Activated naive CD4-positive, alpha-beta T cell treated with anti-CD3 and anti-CD28 coated beads, Interleukin-2, amount 50 U/mL, for 24 hours (primary cell): ENCODE measurements around the gene AHNAK2.

Source experiments
- H3K27ac Mint-ChIP-seq: one replicate; pipeline ENCODE4 v1.8.0; 2021; ENCODE audit warnings: mild to moderate bottlenecking, mixed read lengths
- H3K27me3 Mint-ChIP-seq: one replicate; pipeline ENCODE4 v1.8.0; 2021; ENCODE audit warnings: mixed read lengths
- H3K36me3 Mint-ChIP-seq: one replicate; pipeline ENCODE4 v1.8.0; 2021; ENCODE audit warnings: mixed read lengths
- H3K4me1 Mint-ChIP-seq: one replicate; pipeline ENCODE4 v1.8.0; 2021; ENCODE audit warnings: mixed read lengths
- H3K4me3 Mint-ChIP-seq: one replicate; pipeline ENCODE4 v1.8.0; 2021; ENCODE audit warnings: mild to moderate bottlenecking, mixed read lengths
- H3K9me3 Mint-ChIP-seq: one replicate; pipeline ENCODE4 v1.8.0; 2021; ENCODE audit warnings: mixed read lengths

The AHNAK2 gene

DNA sequence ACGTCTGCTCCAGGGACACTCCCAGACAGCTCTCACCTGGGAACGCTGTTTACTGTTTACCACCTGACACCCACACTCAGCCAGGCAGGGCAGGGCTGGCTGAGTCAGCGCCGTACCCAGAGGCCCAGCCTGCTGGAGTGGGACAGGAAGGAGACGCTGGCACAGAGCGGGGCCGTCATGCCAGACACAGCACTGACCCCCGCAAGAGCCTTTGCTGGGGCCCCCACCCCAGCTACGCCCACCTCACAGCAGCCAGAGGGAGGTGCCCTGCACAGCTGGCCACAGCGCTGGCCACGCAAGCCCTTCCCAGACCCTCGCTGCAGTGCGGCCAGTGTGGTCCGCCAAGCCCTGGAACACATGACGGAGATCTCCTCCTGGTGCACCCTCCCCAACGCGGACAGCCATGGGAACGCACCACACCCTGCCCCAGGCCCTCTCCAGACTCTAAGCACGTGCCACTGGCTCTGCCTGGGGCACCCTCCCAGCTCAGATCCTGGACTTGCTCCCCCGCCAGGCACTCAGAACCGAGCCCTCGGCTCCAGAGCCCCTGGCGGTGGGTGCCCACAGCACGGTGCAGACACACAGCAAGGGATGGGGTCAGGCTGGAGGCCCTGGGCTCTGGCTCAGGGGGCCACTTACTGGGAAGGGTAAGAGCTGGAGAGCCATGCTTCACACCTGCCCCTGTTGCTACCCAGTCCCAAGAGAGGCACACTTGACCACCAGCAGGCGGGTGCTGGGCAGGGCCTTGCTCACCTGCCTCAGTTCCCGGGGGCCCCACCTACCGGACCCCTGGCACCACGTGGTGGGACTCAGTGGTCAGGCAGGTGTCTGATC is 5.7 kb downstream of the AHNAK2 start:
- Mint-ChIP-seq H3K27ac (no peak overlapping the region), H3K36me3 (no peaks in the 10 kb centered on the region), H3K4me1 (peaks cover 8% of the 10 kb centered on the region), H3K9me3 (no peaks in the 10 kb centered on the region), H3K27me3 (peaks cover 8% of the 10 kb centered on the region), H3K4me3 (no peak overlapping the region)

DNA sequence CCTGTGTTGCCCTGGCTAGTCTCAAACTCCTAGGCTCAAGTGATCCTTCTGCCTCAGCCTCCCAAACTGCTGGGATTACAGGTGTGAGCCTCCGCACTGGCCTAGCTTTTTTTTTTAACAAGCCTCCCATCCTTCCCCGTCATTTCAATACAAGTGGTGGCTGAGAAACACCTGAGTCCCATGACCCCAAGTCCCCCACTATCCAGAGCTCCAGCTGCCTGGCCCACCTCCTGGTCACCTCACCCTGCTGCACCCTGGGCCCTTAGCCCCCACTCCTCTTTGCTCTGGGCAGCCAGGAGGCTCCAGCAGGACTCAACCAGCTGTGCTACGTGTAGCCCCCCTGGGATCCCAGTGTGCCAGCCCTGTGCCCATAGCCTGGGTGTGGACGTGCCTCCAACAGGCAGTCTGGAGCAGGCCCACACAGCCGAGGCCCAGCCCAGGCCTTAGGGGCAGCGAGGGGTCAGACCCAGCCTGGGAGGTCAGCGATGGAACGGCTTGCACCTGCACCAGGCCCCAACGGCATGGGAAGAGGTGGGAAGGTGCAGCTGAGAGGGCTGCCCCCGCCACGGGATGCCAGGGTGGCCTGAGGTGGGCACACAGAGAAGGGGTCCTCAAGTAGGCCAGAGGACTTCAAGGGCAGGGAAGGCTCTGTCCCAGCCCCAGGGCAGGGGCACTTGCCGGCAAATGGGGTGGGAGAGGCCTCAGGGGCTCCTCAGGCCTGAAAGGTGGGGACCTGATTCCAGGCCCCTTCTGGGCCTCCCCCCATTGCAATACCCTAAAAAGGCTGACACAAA is 6.5 kb downstream of the AHNAK2 start:
- no peak overlapping the region for H3K4me3 Mint-ChIP-seq
- H3K27me3 Mint-ChIP-seq: peaks cover 8% of the 10 kb centered on the region
- H3K36me3 Mint-ChIP-seq: no peaks in the 10 kb centered on the region
- peaks cover 7% of the 10 kb centered on the region for H3K4me1 Mint-ChIP-seq
- no peaks in the 10 kb centered on the region for H3K9me3 Mint-ChIP-seq
- no peak overlapping the region for H3K27ac Mint-ChIP-seq

DNA sequence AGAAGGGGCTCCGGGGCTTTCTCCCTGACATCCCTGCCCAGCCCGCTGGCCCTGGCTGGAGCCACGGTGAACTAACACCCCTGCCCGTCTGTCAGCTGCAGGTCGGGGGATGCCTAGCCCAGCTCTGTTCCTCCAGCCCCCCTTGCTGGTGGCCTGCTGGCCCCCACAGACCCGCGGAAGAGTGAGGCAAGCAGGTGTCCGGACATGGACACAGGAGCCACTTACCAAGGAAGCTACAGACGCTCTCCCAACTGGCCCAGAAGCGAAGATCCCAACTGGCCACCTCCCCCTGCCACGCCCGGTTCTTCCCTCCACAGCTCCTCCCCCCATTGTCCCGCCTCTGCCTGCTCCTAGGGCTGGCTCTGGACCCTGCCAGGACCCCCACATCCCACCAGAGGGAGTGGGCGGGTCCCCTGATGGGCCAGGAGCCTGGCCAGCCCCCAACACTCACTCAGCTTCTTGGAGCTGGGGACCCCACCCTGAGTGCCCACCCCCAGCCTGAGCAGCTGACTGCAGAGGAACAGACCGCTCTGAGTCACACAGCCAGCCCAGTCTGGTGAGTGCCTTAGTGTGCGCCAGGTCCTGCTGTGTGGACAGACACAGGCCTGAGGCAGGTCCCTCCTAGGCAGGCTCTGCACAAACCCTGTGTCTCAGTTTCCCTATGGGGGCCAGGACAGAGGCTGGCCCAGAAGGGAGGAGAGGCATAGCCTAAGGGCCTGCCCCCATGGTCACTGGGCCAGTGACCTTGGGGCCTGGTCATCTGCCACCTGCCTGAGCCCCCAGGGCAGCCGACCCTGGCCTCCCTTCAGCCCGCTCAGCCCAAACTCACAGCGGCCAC is 7.7 kb downstream of the AHNAK2 start:
- Mint-ChIP-seq H3K27me3 (peaks cover 4% of the 10 kb centered on the region), H3K4me1 (no peaks in the 10 kb centered on the region), H3K9me3 (no peaks in the 10 kb centered on the region), H3K27ac (no peak overlapping the region), H3K4me3 (no peak overlapping the region), H3K36me3 (no peaks in the 10 kb centered on the region)

DNA sequence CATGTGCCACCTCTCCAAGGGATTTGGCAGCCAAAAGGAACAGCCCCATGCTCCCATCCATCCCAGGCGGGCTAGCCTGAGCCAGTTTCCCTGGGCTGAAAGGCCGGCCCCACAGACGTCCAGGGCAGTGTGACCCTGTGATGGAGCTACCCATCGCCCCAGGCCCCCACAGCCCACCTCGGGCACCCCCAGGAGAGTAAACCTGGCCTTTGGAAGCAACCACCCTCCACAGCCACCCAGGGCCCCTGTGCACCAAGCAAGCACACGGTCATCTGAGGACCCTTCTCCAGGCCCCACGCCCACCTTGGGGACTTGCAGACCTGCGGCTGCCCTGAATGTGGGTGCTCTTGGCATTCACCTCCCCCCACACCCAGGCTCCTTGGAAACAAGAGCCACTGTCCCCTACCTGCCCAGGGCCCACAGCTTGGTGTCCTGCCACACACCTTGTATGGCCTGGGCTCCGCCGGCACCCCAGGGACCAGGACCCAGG is 8.4 kb downstream of the AHNAK2 start:
- no peaks in the 10 kb centered on the region for H3K4me1 Mint-ChIP-seq
- H3K4me3 Mint-ChIP-seq: no peak overlapping the region
- H3K27me3 Mint-ChIP-seq: peaks cover 4% of the 10 kb centered on the region
- H3K9me3 Mint-ChIP-seq: no peaks in the 10 kb centered on the region
- H3K27ac Mint-ChIP-seq: no peak overlapping the region
- H3K36me3 Mint-ChIP-seq: no peaks in the 10 kb centered on the region

DNA sequence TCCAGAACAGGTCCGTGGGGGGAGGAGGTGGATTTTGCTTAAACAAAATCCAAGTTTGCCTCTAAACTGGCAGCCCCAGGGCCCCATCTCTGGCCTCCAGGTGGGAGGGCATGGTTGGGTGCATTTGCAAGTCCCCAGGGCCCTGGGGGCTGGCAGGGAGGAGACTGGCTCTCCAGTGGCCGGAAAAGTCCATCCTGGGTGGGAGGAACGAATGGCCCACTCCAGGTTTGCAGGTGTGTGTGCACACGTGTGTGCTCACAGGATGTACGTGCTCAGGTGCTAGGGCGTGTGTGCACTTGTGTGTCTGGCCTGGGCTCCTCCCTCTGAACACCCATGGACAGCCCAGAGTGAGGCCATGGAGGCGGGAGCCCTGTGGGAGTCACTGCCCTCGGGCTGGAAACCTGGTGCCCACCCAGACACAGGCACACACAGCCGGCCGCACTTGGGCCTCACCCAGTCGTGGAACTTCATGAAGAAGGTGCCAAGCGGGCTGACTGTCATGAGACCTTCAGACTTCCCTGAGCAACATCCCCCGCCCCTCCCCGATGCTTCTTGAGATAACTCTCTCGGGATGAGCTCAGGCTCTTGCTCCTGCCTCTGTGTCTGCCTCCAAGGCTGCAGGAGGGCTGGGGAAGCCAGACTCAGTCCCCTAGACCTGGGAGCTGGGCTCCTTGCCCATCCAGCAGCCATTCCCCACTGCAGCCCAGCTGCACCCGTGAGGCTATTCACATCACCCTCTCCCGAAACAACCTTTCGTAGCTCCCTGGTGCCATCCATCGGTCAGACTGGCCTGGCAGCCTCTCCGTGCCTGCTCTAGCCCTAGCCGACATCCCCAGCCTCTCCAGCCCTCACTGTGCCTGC is 9.4 kb downstream of the AHNAK2 start:
- Mint-ChIP-seq H3K27me3 (peaks cover 4% of the 10 kb centered on the region), H3K27ac (no peak overlapping the region), H3K4me3 (no peak overlapping the region), H3K36me3 (no peaks in the 10 kb centered on the region), H3K4me1 (no peaks in the 10 kb centered on the region), H3K9me3 (no peaks in the 10 kb centered on the region)

DNA sequence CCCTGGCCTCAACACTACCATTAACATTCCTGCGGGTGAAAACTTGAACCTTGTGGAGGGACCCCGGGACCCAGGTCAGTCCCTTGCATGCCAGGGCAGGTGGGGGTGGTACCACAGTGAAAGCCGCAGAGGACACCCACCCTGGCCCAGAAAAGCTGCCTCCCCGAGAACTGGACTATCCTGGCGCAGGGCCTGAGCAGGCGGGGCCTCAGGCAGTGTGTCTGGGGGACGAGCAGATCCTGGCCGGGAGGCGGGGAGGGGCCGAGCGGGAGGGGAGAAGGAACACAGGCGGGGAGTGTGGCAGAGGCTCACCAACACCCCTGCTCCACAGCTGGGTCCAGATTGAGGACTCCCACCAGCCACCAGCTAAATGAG is 10.0 kb downstream of the AHNAK2 start:
- Mint-ChIP-seq H3K4me3 (no peak overlapping the region), H3K27me3 (peaks cover 4% of the 10 kb centered on the region), H3K36me3 (no peaks in the 10 kb centered on the region), H3K27ac (no peak overlapping the region), H3K4me1 (no peaks in the 10 kb centered on the region), H3K9me3 (no peaks in the 10 kb centered on the region)

DNA sequence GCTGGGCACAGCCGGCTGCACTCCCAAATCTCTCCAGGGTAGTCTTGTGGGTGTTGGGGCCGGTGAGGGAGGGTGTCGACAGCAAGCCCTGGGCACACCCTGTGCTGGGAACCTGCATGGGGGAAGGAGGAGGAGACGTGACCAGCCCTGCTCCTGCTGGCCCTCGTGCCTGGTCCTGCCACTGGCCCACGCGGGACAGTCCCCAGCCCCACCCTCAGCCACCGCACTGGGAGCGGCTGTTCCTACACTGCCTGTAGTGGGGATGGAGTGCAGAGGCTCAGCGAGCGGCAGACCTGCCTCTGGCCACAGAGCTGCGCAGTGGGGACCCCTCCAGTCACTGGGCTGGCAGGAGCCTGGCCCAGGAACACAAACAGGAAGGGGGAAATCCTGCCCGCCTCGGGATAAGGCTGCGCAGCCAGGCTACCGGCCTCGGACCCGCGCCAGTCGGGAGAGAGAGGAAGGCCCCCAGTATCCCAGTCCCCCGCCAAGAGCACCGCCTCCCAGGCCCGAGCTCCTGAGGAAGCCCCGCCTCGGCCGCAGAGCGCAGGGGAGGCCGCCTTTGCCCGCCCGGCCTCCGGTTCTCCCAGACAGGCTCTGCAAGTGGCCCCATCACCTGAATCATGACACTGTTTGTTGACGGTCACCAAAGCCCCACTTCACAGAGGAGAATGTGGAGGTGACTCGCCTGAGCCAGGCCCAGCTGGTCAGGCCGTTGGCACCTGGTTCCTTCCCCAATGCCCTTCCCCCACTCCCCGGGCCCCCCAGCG is 10.6 kb downstream of the AHNAK2 start:
- no peak overlapping the region for H3K27ac Mint-ChIP-seq
- H3K9me3 Mint-ChIP-seq: no peaks in the 10 kb centered on the region
- H3K27me3 Mint-ChIP-seq: peaks cover 4% of the 10 kb centered on the region
- H3K36me3 Mint-ChIP-seq: no peaks in the 10 kb centered on the region
- H3K4me1 Mint-ChIP-seq: no peaks in the 10 kb centered on the region
- no peak overlapping the region for H3K4me3 Mint-ChIP-seq

DNA sequence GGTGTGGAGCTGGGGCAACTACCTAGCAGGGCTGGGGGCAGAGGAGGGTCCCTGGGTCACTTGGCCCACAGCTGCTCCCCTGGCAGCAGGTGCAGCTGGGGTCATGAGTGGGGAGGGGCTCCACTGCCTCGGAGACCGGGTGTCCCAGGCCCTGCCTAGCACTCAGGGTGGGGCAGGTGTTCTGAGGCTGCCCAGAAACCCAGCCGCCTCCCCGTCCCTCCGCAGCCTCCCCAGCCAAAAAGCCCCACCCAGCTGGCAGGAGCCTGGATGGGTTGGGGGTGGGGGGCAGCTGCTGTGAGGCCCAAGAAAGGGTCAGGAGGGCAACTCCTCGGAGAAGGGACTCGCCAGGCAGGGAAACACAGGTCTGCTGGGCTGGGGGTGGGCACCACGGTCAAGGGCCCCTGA is 11.2 kb downstream of the AHNAK2 start:
- no peaks in the 10 kb centered on the region for H3K36me3 Mint-ChIP-seq
- H3K9me3 Mint-ChIP-seq: no peaks in the 10 kb centered on the region
- H3K4me1 Mint-ChIP-seq: no peaks in the 10 kb centered on the region
- peaks cover 4% of the 10 kb centered on the region for H3K27me3 Mint-ChIP-seq
- no peak overlapping the region for H3K27ac Mint-ChIP-seq
- no peak overlapping the region for H3K4me3 Mint-ChIP-seq

DNA sequence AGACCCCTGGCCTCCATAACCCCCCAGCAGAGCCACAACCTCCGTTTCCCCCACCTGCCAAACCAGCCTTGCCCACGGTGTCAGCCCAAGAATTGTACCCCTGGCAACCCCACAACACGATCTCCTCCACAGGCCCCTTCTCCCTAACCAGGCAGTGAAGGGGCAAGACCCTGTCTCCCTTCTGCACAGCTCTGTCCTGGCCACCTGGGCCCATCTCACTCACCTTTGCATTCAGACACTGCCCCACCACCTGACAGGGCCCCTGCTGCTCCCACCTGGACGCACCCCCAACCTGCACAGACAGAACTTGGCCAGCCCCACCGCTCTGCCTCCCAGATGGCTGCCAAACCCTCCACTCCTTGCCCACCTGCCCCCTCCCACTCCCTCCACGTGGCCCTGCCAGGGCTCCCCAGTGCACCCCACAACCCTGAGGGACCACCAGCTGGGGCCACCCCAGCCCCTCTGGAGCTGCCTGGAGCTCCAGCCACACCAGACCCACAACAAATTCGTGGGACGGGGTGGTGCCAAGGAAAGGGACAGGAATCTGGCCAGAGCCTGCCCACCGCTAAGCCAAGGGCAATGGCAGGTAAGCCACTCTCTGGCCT is 11.8 kb downstream of the AHNAK2 start:
- Mint-ChIP-seq H3K4me1 (no peaks in the 10 kb centered on the region), H3K27ac (no peak overlapping the region), H3K36me3 (no peaks in the 10 kb centered on the region), H3K27me3 (peaks cover 4% of the 10 kb centered on the region), H3K9me3 (no peaks in the 10 kb centered on the region), H3K4me3 (no peak overlapping the region)

DNA sequence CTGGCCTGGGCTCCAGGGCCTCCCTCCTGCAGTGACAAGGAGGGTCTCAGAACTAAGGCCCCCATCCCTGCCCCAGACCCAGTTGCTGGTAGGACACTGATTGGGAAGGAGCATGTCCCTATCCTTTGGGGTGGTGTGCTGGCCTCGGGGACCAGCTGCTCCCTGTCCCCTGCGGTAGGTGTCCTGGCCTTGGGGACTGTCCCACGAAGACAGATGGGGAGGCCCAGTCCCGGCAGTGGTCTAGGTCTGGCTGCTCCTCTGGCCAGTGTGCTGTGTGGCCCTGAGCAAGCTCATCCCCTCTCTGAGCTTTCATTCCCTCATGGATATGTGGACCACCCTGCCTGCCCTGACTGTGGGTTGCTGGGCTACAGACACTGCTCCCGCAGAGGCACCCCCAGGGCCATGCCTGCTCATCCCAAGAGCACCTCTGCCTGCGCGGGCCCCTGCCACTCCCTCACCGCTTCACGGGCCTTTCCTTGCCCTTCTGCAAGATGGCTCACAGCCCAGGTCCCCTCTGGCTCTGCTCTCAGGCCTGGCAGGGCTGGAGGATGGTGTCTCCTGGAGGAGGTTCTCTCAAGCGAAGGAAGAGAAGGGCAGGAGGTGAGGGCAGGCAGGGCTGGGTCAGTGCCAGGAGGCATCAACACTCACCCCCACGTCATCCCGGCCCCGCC is 12.5 kb downstream of the AHNAK2 start:
- H3K27ac Mint-ChIP-seq: no peak overlapping the region
- no peak overlapping the region for H3K4me3 Mint-ChIP-seq
- H3K36me3 Mint-ChIP-seq: no peaks in the 10 kb centered on the region
- peaks cover 4% of the 10 kb centered on the region for H3K27me3 Mint-ChIP-seq
- H3K9me3 Mint-ChIP-seq: no peaks in the 10 kb centered on the region
- H3K4me1 Mint-ChIP-seq: no peaks in the 10 kb centered on the region

DNA sequence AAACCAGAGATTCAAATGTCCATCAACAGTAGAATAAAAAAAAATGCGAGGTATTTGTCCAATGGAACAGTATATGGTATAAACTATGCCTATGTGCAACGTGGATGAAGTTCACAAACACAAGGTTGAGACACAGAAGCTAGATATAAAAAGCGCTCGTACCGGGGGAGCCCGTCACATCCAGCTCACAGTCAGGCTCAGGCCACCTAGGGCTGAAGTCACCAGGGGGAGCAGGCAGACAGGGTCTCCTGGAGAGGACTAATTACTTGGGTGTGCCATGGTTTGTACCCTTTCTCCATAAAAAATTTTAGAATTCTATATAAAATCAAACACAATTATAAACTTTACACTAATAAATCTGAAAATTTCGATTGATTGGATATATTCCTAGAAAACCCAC is 13.6 kb downstream of the AHNAK2 start:
- Mint-ChIP-seq H3K4me1 (no peaks in the 10 kb centered on the region), H3K27me3 (peaks cover 4% of the 10 kb centered on the region), H3K4me3 (no peak overlapping the region), H3K36me3 (no peaks in the 10 kb centered on the region), H3K9me3 (no peaks in the 10 kb centered on the region), H3K27ac (no peak overlapping the region)

DNA sequence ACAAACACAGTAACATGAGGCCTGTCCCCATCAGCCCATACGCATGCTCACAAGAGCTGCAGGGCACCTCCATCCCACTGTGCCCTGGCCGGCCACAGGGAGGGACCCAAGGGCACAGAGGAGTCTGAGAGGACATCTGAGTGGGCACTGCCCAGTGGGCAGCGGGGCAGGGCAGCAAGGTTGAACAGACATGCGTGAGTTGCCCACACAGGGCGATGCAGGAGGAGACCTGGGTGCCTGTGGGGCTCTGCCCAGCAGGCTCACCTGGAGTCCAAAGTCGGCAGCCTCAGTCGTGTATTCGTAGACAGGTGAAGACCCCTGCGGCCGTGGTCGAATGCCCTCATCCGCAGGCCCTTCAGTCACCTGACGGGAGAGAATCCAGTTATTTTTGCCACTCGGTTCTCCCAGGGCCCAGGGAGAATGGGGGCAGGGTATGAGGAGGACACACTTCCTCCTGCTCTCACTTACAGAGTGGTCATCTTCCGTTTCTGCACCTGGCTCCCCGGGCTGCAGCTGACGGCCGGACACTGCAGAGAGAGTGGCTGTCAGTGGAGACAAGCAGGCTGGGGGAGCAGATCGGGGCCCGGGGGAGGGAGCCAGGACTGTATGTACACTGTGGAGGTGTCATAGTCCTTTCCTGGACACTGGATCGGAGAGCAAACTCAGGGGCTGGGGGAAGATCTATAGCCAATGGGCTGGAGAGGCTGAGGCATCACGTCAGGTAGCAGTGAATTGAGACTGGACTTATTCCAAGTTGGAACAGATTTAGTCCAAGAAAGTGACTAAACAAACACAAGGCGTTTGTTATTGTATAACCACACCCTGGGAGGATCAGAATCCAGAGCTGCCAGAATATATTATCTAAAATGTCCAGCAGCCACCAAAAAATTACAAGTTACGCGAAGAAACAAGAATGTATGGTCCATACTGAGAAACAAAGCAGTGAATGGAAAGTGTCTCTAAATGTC is 20.7 kb downstream of the AHNAK2 start:
- no peak overlapping the region for H3K4me3 Mint-ChIP-seq

More for the DNA sequence above, 20.7 kb downstream of the AHNAK2 start:
- Mint-ChIP-seq H3K4me1 (no peaks in the 10 kb centered on the region), H3K36me3 (no peaks in the 10 kb centered on the region), H3K9me3 (no peaks in the 10 kb centered on the region), H3K27ac (no peak overlapping the region), H3K27me3 (peaks cover 4% of the 10 kb centered on the region)
